PFSK-1 (cell line): ENCODE measurements around the gene PXYLP1.

Experiments
- FOXP2 ChIP-seq: optimal IDR thresholded peaks from 2 replicates; pipeline ENCODE3; 2011; ENCODE audit warnings: borderline replicate concordance, control low read depth, inconsistent platforms; ENCODE audit not compliant: insufficient read depth; ENCODE audit errors: extremely low read length, extremely low read depth
- POLR2AphosphoS5 ChIP-seq: IDR thresholded peaks from 2 replicates; pipeline ENCODE4 v1.6.1; 2012; ENCODE audit warnings: low read depth, mild to moderate bottlenecking, control low read depth, low read length, moderate library complexity
- SIN3A ChIP-seq: IDR thresholded peaks from 2 replicates; pipeline ENCODE4 v1.6.1; 2012; ENCODE audit warnings: mild to moderate bottlenecking, low read length, moderate library complexity, borderline replicate concordance; ENCODE audit not compliant: insufficient read depth
- TAF1 ChIP-seq: IDR thresholded peaks from 2 replicates; pipeline ENCODE4 v1.6.1; 2012; ENCODE audit warnings: low read length, control low read depth, borderline replicate concordance; ENCODE audit not compliant: insufficient read depth
- TF ChIP-seq, protein P1 (sequence below), 2 experiments: IDR thresholded peaks; 2 replicates each; pipeline versions ENCODE4 v1.6.1 to v1.8.0; 2011 to 2012; ENCODE audit warnings: low read depth in 2 of 2, low read length in 2 of 2, control low read depth in 1 of 2, inconsistent platforms in 1 of 2, mild to moderate bottlenecking in 1 of 2, moderate library complexity in 1 of 2; ENCODE audit not compliant: insufficient read depth in 1 of 2

PXYLP1 gene

DNA sequence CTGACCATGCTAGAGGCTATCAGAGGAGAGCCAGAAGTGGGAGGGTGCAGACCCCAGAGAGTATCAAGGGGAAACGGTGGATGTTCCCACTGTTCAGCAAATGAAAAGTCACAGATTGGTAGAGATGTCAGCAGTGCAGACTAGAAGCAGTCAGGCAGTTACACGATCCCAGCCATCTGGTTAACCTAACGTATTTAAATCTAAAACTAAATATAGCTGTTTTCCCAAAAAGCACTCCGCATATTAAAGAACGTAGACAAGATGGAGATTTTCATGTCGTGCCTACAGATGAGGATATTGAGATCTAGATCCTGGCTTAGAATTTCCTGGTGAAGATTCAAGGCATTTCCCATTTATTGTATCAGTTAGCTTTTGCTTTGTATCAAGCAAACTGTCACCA, 25.2 kb downstream of the PXYLP1 start:
- TF ChIP-seq, protein P1, sequence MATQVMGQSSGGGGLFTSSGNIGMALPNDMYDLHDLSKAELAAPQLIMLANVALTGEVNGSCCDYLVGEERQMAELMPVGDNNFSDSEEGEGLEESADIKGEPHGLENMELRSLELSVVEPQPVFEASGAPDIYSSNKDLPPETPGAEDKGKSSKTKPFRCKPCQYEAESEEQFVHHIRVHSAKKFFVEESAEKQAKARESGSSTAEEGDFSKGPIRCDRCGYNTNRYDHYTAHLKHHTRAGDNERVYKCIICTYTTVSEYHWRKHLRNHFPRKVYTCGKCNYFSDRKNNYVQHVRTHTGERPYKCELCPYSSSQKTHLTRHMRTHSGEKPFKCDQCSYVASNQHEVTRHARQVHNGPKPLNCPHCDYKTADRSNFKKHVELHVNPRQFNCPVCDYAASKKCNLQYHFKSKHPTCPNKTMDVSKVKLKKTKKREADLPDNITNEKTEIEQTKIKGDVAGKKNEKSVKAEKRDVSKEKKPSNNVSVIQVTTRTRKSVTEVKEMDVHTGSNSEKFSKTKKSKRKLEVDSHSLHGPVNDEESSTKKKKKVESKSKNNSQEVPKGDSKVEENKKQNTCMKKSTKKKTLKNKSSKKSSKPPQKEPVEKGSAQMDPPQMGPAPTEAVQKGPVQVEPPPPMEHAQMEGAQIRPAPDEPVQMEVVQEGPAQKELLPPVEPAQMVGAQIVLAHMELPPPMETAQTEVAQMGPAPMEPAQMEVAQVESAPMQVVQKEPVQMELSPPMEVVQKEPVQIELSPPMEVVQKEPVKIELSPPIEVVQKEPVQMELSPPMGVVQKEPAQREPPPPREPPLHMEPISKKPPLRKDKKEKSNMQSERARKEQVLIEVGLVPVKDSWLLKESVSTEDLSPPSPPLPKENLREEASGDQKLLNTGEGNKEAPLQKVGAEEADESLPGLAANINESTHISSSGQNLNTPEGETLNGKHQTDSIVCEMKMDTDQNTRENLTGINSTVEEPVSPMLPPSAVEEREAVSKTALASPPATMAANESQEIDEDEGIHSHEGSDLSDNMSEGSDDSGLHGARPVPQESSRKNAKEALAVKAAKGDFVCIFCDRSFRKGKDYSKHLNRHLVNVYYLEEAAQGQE (IDR thresholded peaks at IDR 0.05; ENCODE audit: insufficient read depth in 1 of 2, low read depth in 2 of 2, low read length in 2 of 2): no peak
- no peak for TF ChIP-seq SIN3A
- TF ChIP-seq POLR2AphosphoS5: no peak
- TF ChIP-seq FOXP2: no peak
- TF ChIP-seq TAF1: no peak

DNA sequence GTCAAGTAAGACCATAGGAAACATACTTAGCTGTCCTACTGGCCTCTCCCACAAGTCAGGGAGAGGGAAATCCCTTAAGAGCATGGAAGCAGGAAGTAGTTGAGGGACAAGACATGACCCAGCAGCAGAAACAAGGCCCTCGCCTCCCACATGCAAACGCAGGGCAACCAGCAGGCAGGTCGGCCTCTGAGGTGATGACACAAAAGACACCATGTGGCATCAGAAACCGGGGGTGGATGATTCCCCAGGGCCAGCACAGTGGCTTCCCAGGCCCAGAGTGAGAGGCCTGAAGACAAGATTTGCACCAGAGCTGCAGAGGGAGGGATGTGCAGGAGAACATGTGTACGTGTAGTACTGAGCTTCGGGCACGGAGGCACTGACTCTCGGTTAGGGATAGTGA, 26.3 kb downstream of the PXYLP1 start:
- TF ChIP-seq, protein P1 (IDR thresholded peaks at IDR 0.05; ENCODE audit: insufficient read depth in 1 of 2, low read depth in 2 of 2, low read length in 2 of 2): no peak
- no peak for TF ChIP-seq TAF1
- no peak for TF ChIP-seq POLR2AphosphoS5

DNA sequence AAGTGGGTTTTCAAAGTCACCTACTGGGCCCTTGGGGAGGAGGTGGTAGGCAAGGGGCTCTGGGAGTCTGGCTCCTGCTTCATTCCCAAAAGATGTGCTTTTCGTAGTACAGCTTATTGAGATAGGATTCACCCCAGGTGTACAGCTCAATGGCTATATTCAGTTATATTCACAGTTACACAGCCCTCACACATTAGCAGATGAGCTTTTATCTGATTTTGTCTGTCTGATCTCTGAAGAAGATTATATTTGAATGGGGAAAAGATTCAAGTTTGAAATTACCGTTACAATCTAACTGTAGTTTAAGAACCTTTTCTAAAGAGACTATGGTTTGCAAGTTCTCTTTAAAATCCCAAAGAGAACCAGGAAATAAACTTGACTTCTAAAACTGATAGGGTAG, 27.3 kb downstream of the PXYLP1 start:
- TF ChIP-seq POLR2AphosphoS5 (no peak), FOXP2 (no peak), SIN3A (no peak), TAF1 (no peak)
- TF ChIP-seq, protein P1 (IDR thresholded peaks at IDR 0.05; ENCODE audit: insufficient read depth in 1 of 2, low read depth in 2 of 2, low read length in 2 of 2): no peak

GRCh38 chr3:141259821-141260629, 28.4 kb downstream of the PXYLP1 start:
- TF ChIP-seq, protein P1 (IDR thresholded peaks at IDR 0.05; ENCODE audit: insufficient read depth in 1 of 2, low read depth in 2 of 2, low read length in 2 of 2): no peak

GRCh38 chr3:141260630-141260927, 29.0 kb downstream of the PXYLP1 start:
- TF ChIP-seq POLR2AphosphoS5: no peak
- TF ChIP-seq TAF1: no peak
